PC-3 (cell line): ENCODE data around the gene CHGA. TPM values are rescaled to one million over a fixed set of nuclear protein-coding genes. Genes with fewer than 3 reads are reported as not detected.

Experiments
- ATAC-seq: fragments of 200-7000 bp; cut with Tn5 transposase; 2 replicates; pipeline ENCODE4 v1.9.1; 2020; ENCODE audit warnings: mild to moderate bottlenecking, moderate library complexity
- BruUV-seq: library from RNA; stranded (reverse); fragments of 400-500 nt; replicated peaks from 2 replicates; lab custom pipeline; 2021; lab: Mats Ljungman, UMichigan
- CTCF ChIA-PET: fragments of 300-600 bp; sonication (Branson Sonifier 250); formaldehyde crosslinking; loops from one replicate; lab custom pipeline; 2022; ENCODE audit warnings: antibody characterized with exemption; lab: Charles Lee
- POLR2A ChIA-PET: fragments of 300-600 bp; sonication (Branson Sonifier 250); formaldehyde crosslinking; loops from one replicate; lab custom pipeline; 2022; ENCODE audit warnings: antibody characterized with exemption; ENCODE audit not compliant: unreplicated experiment; lab: Charles Lee
- DNase-seq: peaks from one replicate; pipeline ENCODE4 v3.0.0-alpha.2; 2015
- H2AFZ ChIP-seq: fragments of 300-600 bp; sonication (generic); 2 replicates; pipeline ENCODE4 v1.6.0; 2016; ENCODE audit warnings: antibody characterized with exemption, low read length
- H3F3A ChIP-seq: fragments of 300-600 bp; sonication (generic); one replicate; pipeline ENCODE4 v1.6.0; 2017; ENCODE audit warnings: antibody characterized with exemption, low read length, control low read depth, mild to moderate bottlenecking; ENCODE audit not compliant: unreplicated experiment
- H3K27ac ChIP-seq: fragments of 300-600 bp; sonication (generic); 2 replicates; pipeline ENCODE4 v1.5.1; 2016; ENCODE audit warnings: mild to moderate bottlenecking, low read length
- H3K27me3 ChIP-seq: fragments of 300-600 bp; sonication (generic); 2 replicates; pipeline ENCODE4 v1.6.1; 2016; ENCODE audit warnings: low read length, mixed read lengths
- H3K36me3 ChIP-seq: fragments of 300-600 bp; sonication (generic); 2 replicates; pipeline ENCODE4 v1.6.1; 2016; ENCODE audit warnings: low read depth, mixed run types, low read length, mixed read lengths
- H3K4me1 ChIP-seq: fragments of 300-600 bp; sonication (generic); 2 replicates; pipeline ENCODE4 v1.5.1; 2016; ENCODE audit warnings: low read length; ENCODE audit not compliant: insufficient read depth
- H3K4me2 ChIP-seq: fragments of 300-600 bp; sonication (generic); 2 replicates; pipeline ENCODE4 v1.6.0; 2016; ENCODE audit warnings: low read length
- H3K4me3 ChIP-seq: fragments of 300-600 bp; sonication (generic); 2 replicates; pipeline ENCODE4 v1.5.1; 2016; ENCODE audit warnings: mild to moderate bottlenecking, low read length, mixed read lengths
- H3K79me2 ChIP-seq: fragments of 300-600 bp; sonication (generic); 2 replicates; pipeline ENCODE4 v1.6.1; 2017; ENCODE audit warnings: low read length, mixed read lengths
- H3K9ac ChIP-seq: fragments of 300-600 bp; sonication (generic); 2 replicates; pipeline ENCODE4 v1.6.0; 2016; ENCODE audit warnings: mild to moderate bottlenecking, low read length
- H3K9me2 ChIP-seq: fragments of 300-600 bp; sonication (generic); replicated peaks from 2 replicates; pipeline ENCODE4 v1.6.1; 2016; ENCODE audit warnings: mixed run types, low read length, mixed read lengths
- H3K9me3 ChIP-seq: fragments of 300-600 bp; sonication (generic); 2 replicates; pipeline ENCODE4 v1.6.1; 2016; ENCODE audit warnings: low read length, mixed read lengths
- H4K20me1 ChIP-seq: fragments of 300-600 bp; sonication (generic); 2 replicates; pipeline ENCODE4 v1.6.1; 2016; ENCODE audit warnings: low read length, mixed read lengths
- EZH2 ChIP-seq: fragments of 300-600 bp; sonication (generic); IDR thresholded peaks from one replicate; pipeline ENCODE4 v1.6.1; 2017; ENCODE audit warnings: antibody characterized with exemption, mild to moderate bottlenecking, low read length; ENCODE audit not compliant: unreplicated experiment
- EZH2phosphoT487 ChIP-seq: fragments of 300-600 bp; sonication (generic); IDR thresholded peaks from 2 replicates; pipeline ENCODE4 v1.6.1; 2018; ENCODE audit warnings: mild to moderate bottlenecking, antibody characterized with exemption, low read length, borderline replicate concordance
- intact Hi-C: fragments of 100-400 bp; cut with micrococcal nuclease; formaldehyde crosslinking; loops from 2 replicates; pipeline ENCODE4 v1.9.0; 2023
- total RNA-seq: library from RNA; depleted of rRNA; stranded (reverse); fragments of >200 nt; gene quantifications from 2 replicates; pipeline ENCODE4 v1.2.3, GENCODE V29; 2014
- TF ChIP-seq, protein P1 (sequence below): fragments of 300-600 bp; sonication (generic); conservative IDR thresholded peaks from 2 replicates; pipeline ENCODE4 v1.5.1; 2017; ENCODE audit warnings: antibody characterized with exemption, low read depth, mild to moderate bottlenecking, low read length

Gene CHGA
- total RNA-seq, 1 experiment from 2014 or later: not detected

DNA sequence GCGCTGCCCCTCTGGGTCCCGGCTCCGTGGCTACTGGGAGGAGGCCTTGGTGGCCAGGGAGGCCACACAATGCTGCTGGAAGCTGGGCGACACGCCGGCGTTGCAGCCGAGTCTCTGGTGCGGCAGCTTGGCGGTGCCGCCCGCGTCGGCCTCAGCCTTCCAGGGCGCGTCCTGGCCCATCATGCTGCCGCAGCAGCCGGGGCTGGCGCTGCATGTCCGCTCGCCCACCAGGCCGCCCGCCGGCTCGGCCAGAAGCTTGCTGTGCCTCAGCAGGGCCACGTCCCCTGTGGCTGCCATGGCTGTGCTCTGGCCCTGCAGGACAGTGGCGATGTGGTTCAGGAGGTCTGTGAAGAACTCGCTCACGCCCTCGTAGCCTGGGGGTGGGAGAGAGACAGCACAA is 18.6 kb downstream of the CHGA start:
- H3K27me3 ChIP-seq: no peaks in the 10 kb centered on the region
- peaks cover 16% of the 10 kb centered on the region for H3K4me1 ChIP-seq
- H3K36me3 ChIP-seq: no peaks in the 10 kb centered on the region
- no peak overlapping the region for H3K4me2 ChIP-seq
- CTCF ChIA-PET: no interaction called here
- no peak overlapping the region for H3K27ac ChIP-seq
- no peaks in the 10 kb centered on the region for H3F3A ChIP-seq
- H4K20me1 ChIP-seq: no peaks in the 10 kb centered on the region
- ATAC-seq: no peak
- H3K9ac ChIP-seq: no peak overlapping the region
- POLR2A ChIA-PET: no interaction called here
- no peak for DNase-seq
- H2AFZ ChIP-seq: no peak overlapping the region
- no peaks in the 10 kb centered on the region for H3K9me3 ChIP-seq
- no peaks in the 10 kb centered on the region for H3K79me2 ChIP-seq
- no TSS peak for BruUV-seq
- no peak for TF ChIP-seq EZH2
- no peak for TF ChIP-seq EZH2phosphoT487
- TF ChIP-seq, protein P1, sequence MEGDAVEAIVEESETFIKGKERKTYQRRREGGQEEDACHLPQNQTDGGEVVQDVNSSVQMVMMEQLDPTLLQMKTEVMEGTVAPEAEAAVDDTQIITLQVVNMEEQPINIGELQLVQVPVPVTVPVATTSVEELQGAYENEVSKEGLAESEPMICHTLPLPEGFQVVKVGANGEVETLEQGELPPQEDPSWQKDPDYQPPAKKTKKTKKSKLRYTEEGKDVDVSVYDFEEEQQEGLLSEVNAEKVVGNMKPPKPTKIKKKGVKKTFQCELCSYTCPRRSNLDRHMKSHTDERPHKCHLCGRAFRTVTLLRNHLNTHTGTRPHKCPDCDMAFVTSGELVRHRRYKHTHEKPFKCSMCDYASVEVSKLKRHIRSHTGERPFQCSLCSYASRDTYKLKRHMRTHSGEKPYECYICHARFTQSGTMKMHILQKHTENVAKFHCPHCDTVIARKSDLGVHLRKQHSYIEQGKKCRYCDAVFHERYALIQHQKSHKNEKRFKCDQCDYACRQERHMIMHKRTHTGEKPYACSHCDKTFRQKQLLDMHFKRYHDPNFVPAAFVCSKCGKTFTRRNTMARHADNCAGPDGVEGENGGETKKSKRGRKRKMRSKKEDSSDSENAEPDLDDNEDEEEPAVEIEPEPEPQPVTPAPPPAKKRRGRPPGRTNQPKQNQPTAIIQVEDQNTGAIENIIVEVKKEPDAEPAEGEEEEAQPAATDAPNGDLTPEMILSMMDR: no peak
- H3K4me3 ChIP-seq: no peak overlapping the region
- intact Hi-C loops: no loop called here
- no peaks in the 10 kb centered on the region for H3K9me2 ChIP-seq

DNA sequence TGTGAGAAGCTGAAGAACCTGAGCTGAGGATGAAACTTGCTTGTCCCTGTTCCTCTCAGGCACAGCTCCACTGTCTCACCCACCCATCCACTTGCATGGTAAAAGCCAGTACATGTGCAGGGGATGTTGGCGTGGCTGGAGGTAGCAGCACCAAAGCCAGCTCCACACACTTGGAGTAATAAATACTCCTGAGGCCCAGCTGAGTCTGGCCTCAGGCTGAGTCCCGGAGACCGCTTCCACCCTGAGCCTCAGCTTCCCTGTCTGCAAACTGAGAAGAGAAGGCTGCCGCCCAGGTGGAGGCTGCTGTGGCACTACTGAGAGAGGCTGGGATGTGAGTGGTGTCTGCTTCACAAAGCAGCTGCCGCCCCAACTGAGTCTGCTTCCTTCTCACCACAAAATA is 19.2 kb downstream of the CHGA start:
- no peak overlapping the region for H3K4me2 ChIP-seq
- ATAC-seq: no peak
- BruUV-seq: no TSS peak

DNA sequence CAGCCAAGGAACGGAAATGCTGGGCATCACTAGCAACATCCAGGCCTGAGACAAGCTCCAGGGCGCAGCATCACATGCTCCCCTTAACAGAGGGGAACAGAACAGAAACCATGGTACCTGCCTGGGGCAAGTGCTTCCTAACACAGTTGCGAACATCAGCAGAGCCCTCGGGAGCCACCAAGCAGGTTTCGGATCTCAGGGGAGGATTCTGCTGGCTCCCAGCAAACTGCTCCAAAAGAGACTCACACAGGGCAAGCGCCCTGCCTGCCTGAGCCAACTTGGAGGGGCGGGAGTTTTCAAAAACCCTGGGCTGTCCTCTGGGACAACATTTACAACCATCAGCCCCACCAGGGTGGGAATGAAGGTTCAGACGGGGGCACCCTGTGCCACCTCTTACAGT is 19.6 kb downstream of the CHGA start:
- Histone ChIP-seq H4K20me1 (no peaks in the 10 kb centered on the region), H2AFZ (no peak overlapping the region), H3K9me2 (no peaks in the 10 kb centered on the region), H3K4me2 (no peak overlapping the region), H3K9ac (no peak overlapping the region), H3K4me3 (no peak overlapping the region), H3K36me3 (no peaks in the 10 kb centered on the region), H3K9me3 (no peaks in the 10 kb centered on the region), H3K27ac (no peak overlapping the region), H3K4me1 (peaks cover 13% of the 10 kb centered on the region), H3K27me3 (no peaks in the 10 kb centered on the region), H3F3A (no peaks in the 10 kb centered on the region), H3K79me2 (no peaks in the 10 kb centered on the region)
- no TSS peak for BruUV-seq
- ATAC-seq: no peak
- POLR2A ChIA-PET: no interaction called here
- no peak for DNase-seq
- TF ChIP-seq EZH2phosphoT487: no peak
- TF ChIP-seq, protein P1: no peak
- TF ChIP-seq EZH2: no peak
- CTCF ChIA-PET: interaction anchor here (0.5 kb wide), 1 partner anchor 190 kb away, joined by 5 read pairs; no protein-coding TSS in a partner anchor
- intact Hi-C loops: no loop called here

More for the DNA sequence above, 19.2 kb downstream of the CHGA start:
- no peak overlapping the region for H3K9ac ChIP-seq
- no peak overlapping the region for H3K27ac ChIP-seq
- TF ChIP-seq, protein P1: no peak
- TF ChIP-seq EZH2: no peak
- H3K9me3 ChIP-seq: no peaks in the 10 kb centered on the region
- H3K4me3 ChIP-seq: no peak overlapping the region
- DNase-seq: no peak
- peaks cover 17% of the 10 kb centered on the region for H3K4me1 ChIP-seq
- intact Hi-C loops: no loop called here
- no peaks in the 10 kb centered on the region for H3K79me2 ChIP-seq
- no peaks in the 10 kb centered on the region for H3K9me2 ChIP-seq
- no peak overlapping the region for H2AFZ ChIP-seq
- H3K36me3 ChIP-seq: no peaks in the 10 kb centered on the region
- POLR2A ChIA-PET: no interaction called here
- CTCF ChIA-PET: interaction anchor here (0.5 kb wide), 1 partner anchor 190 kb away, joined by 5 read pairs; no protein-coding TSS in a partner anchor
- no peaks in the 10 kb centered on the region for H4K20me1 ChIP-seq
- H3K27me3 ChIP-seq: no peaks in the 10 kb centered on the region
- no peaks in the 10 kb centered on the region for H3F3A ChIP-seq
